Measurements from ENCODE around the gene FKBP15.
"Not testable (repeated sequence)": the region's sequence is repeated elsewhere in the genome, so short reads cannot be mapped to it uniquely, and the experiment has no call there.

Gene FKBP15

GRCh38 chr9:113148781-113149510 lies 72.1 kb downstream of the FKBP15 start:
- DNase-seq: no peak

- DNase-seq: no peak
These were observed 72.7 kb downstream of the FKBP15 start for GRCh38 chr9:113148372-113148705.

GRCh38 chr9:113143432-113144227 lies 77.4 kb downstream of the FKBP15 start:
- no peak for DNase-seq

- not testable (repeated sequence) for DNase-seq
These were observed 80.2 kb downstream of the FKBP15 start for GRCh38 chr9:113140896-113141295.

DNA sequence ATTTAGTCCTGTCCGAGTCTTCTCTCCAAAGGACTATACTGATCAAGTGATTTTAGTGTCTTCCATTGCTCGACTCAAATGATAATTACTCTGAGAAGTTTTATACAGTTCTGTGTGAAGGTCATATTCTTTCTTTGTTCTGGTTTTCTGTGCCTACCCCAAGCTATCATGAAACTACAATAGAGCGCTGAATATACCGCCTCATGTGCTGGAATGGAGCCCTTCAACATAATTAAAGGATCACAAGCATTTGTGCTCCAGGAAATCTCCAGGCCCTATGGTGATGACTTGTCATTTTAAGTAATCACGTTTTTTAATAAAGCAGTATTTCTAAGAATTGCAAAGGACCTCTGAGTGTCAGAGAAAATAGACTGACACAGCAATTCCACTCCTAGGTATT lies 81.1 kb downstream of the FKBP15 start:
- DNase-seq: no peak

GRCh38 chr9:113139225-113139829 lies 81.8 kb downstream of the FKBP15 start:
- DNase-seq: no peak

DNA sequence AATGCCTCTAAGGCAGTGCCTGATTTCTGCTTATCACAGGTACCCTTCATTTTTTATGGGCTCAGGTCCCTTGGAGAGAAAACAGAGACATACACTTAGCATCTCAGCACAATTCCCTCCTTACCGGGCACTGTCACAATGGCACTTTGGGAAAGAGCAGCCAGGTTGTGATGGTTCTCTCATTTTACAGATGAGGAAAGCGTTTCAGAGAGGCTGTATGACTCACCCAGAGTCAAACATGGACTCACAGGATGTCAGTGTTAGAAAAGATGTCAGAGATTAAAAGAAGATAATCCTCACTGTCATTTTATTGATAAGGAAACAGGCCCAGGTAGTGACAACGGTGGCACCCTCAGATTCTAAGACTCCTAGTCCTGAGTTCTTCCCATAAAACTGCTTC lies 82.3 kb downstream of the FKBP15 start:
- DNase-seq: no peak

- no peak for DNase-seq
These were observed 83.6 kb downstream of the FKBP15 start for GRCh38 chr9:113137196-113138168.

DNA sequence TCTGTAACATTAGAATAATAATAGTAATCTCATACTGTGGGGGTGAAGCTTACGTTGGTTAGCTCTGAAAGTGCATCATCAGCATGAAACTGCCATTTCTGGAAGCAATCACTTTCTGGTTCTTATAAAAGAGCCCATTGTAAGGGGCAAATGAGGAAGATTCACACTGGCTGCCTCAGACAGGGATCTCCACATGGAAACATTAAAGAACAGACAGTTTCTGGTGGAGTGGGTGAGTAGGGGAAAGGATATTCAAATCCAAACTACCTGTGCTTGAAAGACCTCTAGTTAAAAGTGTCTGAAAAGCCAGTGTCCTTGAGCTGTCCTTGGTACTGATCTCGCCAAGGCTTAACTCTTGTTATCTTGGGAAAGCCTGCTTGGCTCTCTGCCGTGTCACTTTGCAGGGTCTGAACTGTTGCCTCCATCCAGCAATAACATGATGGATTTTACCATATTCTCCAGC lies 89.4 kb downstream of the FKBP15 start:
- DNase-seq: no peak

DNA sequence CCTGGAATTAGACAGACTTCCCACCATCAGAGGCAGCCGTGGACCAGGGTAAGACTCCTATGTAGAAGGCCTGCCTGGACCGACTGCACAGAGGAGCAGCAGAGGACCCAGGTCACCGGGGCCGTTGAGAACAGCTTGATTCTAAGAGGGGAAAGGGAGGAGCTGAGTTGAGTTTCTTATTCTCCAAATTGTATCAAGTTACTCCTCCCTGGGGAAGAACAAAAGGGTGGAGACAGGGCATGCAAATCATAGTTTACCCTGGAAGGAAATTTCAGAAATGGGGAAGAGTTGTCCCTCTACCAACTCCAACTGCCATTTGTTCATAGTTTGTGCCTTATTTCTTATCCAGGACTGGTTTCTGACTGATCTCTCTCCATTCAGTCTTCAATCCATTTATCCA lies 91.2 kb downstream of the FKBP15 start:
- DNase-seq: no peak

DNA sequence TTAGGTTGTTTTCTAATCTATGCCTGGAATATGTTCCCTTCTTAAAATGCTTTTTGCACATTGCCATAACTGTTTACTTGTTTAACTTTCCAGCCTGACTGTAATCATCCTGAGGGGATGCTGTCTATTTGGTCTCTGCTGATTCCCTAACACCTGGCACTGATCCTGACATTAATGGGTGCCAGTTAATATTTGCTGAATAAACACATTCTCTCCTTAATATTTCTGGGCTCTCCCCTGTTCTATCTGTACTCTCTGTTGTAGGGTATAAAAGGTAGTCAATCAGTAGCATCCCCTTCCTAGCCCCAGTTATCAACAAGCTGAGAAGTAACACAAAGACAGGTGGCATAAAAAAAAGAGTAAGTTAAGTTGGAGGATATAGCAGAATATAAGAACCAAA lies 91.6 kb downstream of the FKBP15 start:
- DNase-seq: no peak

DNA sequence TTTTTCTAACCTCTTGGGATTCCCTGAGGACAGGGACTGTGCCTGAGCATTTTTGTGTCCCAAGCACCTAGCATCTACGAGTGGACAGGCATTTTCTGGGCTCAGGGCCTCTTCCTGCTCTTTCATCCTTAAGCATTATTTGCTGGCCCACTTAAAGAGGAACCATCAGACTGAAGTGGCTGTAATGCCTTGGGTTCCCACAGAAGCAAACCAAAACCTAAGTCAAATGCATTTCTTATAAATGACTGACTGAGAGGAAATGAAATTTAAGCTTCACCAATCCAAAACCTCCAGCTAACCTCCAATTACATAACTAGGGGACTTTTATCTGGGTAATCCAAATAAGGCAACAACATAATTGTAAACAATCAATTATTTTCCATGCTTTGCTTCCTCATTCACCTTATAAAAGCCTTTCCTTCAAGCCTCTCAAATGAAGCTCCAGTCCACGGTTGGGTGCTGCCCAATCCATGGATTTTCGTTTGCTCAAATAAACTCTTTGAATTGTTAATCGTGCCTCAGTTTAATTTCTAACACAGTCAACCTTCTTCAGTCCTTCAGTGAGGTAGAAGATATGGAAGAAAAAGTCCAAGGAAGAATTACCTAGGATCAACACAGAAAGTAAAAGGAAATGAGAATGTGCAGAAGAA lies 95.6 kb downstream of the FKBP15 start:
- no peak for DNase-seq

- DNase-seq: not testable (repeated sequence)
These were observed 102.2 kb downstream of the FKBP15 start for GRCh38 chr9:113118829-113119228.

Measured in activated CD4-positive, alpha-beta T cell treated with anti-CD3 and anti-CD28 coated beads, Interleukin-2, amount 50 U/mL, for 1 hour (primary cell).